Fibroblast of the aortic adventitia (primary cell): ENCODE data around the gene CPNE1. TPM values are rescaled to one million over a fixed set of nuclear protein-coding genes. Genes with fewer than 3 reads are reported as not detected.
"Not testable (repeated sequence)": the region's sequence is repeated elsewhere in the genome, so short reads cannot be mapped to it uniquely, and the experiment has no call there.

Experiments used
- DNase-seq: peaks from one replicate; pipeline ENCODE4 v3.0.0-alpha.2; 2010; ENCODE audit warnings: low read depth
- H3K4me3 ChIP-seq: 2 replicates; pipeline ENCODE4 v1.5.1; 2011; ENCODE audit warnings: low read depth, mild to moderate bottlenecking, control low read depth, low read length, moderate library complexity
- total RNA-seq: library from RNA; depleted of rRNA; stranded (reverse); fragments of >200 nt; gene quantifications from 2 replicates; pipeline ENCODE4 v1.2.3, GENCODE V29; 2012; ENCODE audit warnings: low replicate concordance
- TF ChIP-seq, protein P1 (sequence below): IDR thresholded peaks from 2 replicates; pipeline ENCODE4 v1.5.1; 2011; ENCODE audit warnings: mild to moderate bottlenecking, low read length, control low read depth, inconsistent platforms; ENCODE audit not compliant: insufficient read depth

The CPNE1 gene
- total RNA-seq: 127 and 154 TPM in 2 replicates

DNA sequence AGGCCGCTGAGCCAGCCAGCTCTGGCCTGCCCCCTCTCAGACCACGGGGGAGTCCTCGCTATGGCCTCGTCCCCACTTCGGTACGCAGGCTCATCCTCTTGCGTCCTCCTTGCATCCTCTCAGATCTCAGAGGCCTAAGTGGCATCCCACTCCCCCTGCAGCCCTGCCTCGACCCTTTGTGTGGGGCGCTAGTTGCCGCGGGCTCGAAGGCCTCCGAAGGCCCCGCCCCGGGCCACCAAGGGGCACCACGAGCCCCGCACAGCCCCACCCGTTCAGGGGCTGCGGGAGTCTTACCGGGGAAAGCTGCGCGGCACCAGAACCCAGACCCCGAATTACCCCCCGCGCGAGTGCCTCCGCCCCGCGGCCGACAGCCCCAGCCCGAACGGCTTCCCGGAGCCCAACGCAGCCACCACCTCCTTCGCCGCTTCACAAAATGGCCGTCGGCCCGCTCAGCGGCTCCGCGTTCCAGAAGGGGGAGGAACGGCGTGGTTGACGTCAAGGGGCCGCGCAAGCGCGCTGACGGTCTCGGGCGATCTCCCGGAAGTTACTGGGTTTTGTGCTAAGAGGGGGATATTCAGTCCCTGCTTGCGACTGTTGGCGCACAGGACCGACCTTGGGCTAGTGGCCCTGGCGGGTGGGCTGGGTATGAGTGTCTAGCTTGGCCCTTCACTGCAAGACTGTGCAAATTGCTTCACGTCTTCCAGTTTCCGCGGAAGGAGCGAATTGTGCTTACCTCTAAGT lies at the start of gene CPNE1, which contains the start of gene RBM12:
CPNE1 (minus strand) TSS at position 435 of the 741 bp plus-strand sequence. CDS start 31,977 bp downstream, outside the sequence.
RBM12 (minus strand) TSS at position 435 of the 741 bp plus-strand sequence. CDS start 9,578 bp downstream, outside the sequence.
- peak within 1 kb of the TSS; percentile 99 for H3K4me3 ChIP-seq
- peak; percentile 93 for DNase-seq
- TF ChIP-seq, protein P1, sequence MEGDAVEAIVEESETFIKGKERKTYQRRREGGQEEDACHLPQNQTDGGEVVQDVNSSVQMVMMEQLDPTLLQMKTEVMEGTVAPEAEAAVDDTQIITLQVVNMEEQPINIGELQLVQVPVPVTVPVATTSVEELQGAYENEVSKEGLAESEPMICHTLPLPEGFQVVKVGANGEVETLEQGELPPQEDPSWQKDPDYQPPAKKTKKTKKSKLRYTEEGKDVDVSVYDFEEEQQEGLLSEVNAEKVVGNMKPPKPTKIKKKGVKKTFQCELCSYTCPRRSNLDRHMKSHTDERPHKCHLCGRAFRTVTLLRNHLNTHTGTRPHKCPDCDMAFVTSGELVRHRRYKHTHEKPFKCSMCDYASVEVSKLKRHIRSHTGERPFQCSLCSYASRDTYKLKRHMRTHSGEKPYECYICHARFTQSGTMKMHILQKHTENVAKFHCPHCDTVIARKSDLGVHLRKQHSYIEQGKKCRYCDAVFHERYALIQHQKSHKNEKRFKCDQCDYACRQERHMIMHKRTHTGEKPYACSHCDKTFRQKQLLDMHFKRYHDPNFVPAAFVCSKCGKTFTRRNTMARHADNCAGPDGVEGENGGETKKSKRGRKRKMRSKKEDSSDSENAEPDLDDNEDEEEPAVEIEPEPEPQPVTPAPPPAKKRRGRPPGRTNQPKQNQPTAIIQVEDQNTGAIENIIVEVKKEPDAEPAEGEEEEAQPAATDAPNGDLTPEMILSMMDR: no peak

DNA sequence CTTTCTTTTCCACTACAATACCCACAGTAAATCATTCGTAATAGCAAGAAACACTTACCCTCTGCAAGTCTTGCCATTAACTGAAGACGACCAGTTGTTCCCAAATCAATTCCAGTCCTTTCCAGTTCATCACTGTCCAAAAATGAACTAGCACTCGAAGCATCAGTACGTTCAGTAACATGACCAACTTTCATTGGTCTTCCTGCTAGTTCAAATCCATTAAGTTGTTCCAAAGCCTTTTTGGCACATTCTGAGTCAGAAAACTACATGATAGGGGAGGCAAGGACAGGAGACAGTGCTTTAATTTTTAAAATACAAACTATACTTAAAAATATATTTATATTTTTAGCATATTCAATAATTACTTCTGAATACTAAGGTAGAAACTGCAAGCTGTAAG lies 49.4 kb upstream of the CPNE1 start:
- H3K4me3 ChIP-seq: no peak overlapping the region
- TF ChIP-seq, protein P1: no peak
- no peak for DNase-seq

DNA sequence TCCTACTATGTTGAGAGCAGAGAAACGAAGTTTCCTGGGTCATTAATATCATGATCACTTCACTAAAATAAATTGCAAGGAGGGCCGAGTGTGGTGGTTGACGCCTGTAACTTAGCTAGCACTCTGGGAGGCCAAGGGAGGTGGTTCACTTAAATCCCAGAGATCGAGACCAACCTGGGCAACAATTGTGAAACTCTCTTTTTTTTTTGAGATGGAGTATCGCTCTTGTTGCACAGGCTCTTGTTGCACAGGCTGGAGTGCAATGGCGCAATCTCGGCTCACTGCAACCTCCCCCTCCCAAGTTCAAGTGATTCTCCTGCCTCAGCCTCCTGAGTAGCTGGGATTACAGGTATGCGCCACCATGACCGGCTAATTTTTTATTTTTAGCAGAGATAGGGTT lies 48.4 kb upstream of the CPNE1 start:
- DNase-seq, H3K4me3 ChIP-seq: not testable (repeated sequence)

DNA sequence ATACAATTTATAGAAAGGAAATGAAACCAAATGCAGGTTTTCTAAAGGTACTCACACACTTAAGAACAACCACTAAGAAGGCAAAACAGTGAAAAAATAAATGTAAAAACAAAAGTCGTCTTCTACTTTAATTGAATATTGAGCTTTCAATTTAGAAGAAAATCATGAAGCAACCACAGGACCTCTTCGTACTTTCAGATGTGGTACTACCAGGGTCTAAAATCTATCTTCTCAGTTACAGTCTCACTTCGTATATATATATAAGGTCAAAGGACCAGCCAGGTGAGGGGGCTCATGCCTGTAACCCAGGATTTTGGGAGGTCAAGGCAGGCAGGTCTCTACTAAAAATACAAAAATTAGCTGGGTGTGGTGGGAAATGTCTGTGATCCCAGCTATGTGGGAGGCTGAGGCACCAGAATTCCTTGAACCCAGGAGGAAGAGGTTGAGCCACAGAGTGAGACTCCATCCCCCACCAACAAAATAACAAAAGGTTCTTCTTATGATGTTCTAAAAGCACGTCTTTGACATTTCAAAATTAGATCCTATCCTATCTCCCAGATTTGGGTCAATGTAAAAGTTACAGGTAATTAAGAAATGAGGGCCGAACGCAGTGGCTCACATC lies 47.0 kb upstream of the CPNE1 start:
- TF ChIP-seq, protein P1: no peak
- no peak overlapping the region for H3K4me3 ChIP-seq
- no peak for DNase-seq

DNA sequence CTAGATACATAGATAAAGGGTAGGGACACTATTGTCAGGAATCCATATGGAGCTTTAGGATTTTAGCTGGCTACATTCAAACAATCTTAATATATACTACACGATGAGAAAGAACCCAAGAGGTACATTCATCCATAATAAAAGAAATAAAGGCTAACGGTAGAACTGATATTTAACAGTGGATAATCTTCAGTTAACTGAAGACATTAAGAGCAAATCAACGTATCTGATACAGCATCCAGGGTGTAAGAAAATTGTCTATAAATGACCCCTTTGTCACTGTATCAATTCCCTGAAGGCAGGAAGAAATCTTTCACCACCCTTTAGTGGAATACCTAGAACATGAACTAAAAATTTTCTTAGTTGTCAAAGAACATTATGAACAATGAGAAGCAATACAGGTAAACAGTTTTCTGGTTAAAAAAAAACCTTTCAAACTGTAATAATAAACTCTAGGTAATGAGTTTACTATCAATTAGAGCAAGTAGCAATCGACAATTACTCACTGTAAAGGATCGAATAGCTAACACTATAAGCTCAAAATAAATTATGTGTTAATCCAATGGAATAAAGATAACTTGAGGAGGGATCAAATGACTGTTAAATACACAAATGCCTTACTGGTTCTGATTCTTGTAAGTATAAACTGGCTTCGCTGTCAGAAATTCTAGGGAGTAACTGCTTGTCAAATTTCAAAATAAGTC lies 46.3 kb upstream of the CPNE1 start:
- no peak for DNase-seq
- TF ChIP-seq, protein P1: no peak
- no peak overlapping the region for H3K4me3 ChIP-seq

DNA sequence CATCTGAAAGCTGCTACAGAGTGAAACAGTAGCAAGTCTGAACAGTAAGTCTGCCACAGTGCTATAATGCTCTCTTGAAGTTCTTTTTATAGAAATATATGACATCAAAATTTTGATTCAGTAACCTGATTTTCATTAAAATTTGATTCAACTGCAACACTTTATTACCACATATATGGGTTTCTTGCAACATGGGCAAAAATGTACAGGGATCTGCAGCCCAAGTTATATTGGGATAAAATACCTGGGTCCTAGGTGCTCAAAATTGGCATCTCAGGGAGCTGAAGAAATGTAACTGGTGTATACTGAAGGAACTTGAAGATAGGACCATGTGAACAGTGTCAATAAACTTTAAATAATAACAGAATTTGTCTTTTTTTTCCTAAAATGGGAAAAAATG lies 45.3 kb upstream of the CPNE1 start:
- TF ChIP-seq, protein P1: no peak
- no peak for DNase-seq
- H3K4me3 ChIP-seq: no peak overlapping the region

DNA sequence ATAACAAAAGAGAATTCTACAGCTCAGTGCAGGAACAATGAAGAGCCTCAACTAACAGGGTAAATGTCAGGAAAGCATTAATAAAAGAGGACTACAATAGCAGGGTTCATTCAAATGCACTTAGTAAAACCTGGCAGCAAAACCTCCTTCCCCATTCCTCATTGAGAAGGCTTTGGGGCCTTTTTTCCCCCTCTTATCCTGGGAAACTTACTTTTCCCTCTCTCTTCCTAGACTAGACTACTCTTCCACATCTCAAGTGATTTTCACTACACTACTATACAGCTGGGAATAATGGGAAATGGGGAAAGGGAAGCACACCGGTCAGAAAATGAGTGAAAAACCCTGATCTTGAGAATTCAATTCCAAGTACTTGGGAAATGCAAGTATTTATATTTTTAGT lies 44.6 kb upstream of the CPNE1 start:
- H3K4me3 ChIP-seq: no peak overlapping the region
- DNase-seq: no peak
- TF ChIP-seq, protein P1: no peak
